ENCODE results near the gene C9.

The C9 gene

DNA sequence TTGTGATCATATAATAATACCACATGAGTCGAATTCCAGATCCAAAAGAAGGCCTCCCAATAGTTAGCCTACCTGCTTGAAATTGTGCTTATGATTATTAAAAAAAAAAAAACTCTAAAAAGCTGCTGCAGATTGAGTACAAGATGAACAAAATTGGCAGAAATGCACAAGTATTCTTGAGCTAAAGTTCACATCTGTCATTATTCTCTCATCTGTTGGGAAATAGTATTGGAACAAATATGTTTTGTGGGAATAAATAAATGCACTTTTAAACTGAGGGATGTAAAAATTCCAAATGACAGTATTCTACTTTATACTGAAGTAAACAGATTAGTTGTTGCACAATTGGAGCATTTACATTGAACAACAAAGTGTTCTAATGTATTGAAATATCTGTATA lies 44.7 kb upstream of the C9 start:
- TF ChIP-seq FOXP2 (optimal IDR thresholded peaks at IDR 0.05; ENCODE audit: borderline replicate concordance, extremely low read depth, extremely low read length, insufficient read depth), result no peak
- TF ChIP-seq, protein P1, sequence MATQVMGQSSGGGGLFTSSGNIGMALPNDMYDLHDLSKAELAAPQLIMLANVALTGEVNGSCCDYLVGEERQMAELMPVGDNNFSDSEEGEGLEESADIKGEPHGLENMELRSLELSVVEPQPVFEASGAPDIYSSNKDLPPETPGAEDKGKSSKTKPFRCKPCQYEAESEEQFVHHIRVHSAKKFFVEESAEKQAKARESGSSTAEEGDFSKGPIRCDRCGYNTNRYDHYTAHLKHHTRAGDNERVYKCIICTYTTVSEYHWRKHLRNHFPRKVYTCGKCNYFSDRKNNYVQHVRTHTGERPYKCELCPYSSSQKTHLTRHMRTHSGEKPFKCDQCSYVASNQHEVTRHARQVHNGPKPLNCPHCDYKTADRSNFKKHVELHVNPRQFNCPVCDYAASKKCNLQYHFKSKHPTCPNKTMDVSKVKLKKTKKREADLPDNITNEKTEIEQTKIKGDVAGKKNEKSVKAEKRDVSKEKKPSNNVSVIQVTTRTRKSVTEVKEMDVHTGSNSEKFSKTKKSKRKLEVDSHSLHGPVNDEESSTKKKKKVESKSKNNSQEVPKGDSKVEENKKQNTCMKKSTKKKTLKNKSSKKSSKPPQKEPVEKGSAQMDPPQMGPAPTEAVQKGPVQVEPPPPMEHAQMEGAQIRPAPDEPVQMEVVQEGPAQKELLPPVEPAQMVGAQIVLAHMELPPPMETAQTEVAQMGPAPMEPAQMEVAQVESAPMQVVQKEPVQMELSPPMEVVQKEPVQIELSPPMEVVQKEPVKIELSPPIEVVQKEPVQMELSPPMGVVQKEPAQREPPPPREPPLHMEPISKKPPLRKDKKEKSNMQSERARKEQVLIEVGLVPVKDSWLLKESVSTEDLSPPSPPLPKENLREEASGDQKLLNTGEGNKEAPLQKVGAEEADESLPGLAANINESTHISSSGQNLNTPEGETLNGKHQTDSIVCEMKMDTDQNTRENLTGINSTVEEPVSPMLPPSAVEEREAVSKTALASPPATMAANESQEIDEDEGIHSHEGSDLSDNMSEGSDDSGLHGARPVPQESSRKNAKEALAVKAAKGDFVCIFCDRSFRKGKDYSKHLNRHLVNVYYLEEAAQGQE (IDR thresholded peaks at IDR 0.05; ENCODE audit: insufficient read depth in 1 of 2, low read depth in 2 of 2, low read length in 2 of 2), result no peak
- no peak for TF ChIP-seq SIN3A (IDR thresholded peaks at IDR 0.05; ENCODE audit: borderline replicate concordance, insufficient read depth, low read length)
- TF ChIP-seq POLR2AphosphoS5 (IDR thresholded peaks at IDR 0.05; ENCODE audit: low read depth, low read length), result no peak
- TF ChIP-seq TAF1 (IDR thresholded peaks at IDR 0.05; ENCODE audit: borderline replicate concordance, insufficient read depth, low read length), result no peak

- TF ChIP-seq POLR2AphosphoS5 (IDR thresholded peaks at IDR 0.05; ENCODE audit: low read depth, low read length), result no peak
- TF ChIP-seq, protein P1 (IDR thresholded peaks at IDR 0.05; ENCODE audit: insufficient read depth in 1 of 2, low read depth in 2 of 2, low read length in 2 of 2), result no peak
- no peak for TF ChIP-seq TAF1 (IDR thresholded peaks at IDR 0.05; ENCODE audit: borderline replicate concordance, insufficient read depth, low read length)
- TF ChIP-seq FOXP2 (optimal IDR thresholded peaks at IDR 0.05; ENCODE audit: borderline replicate concordance, extremely low read depth, extremely low read length, insufficient read depth), result no peak
- TF ChIP-seq SIN3A (IDR thresholded peaks at IDR 0.05; ENCODE audit: borderline replicate concordance, insufficient read depth, low read length), result no peak
These were observed 41.0 kb upstream of the C9 start for GRCh38 chr5:39405083-39405843.

- TF ChIP-seq, protein P1 (IDR thresholded peaks at IDR 0.05; ENCODE audit: insufficient read depth in 1 of 2, low read depth in 2 of 2, low read length in 2 of 2), result no peak
- TF ChIP-seq SIN3A (IDR thresholded peaks at IDR 0.05; ENCODE audit: borderline replicate concordance, insufficient read depth, low read length) (no peak), TAF1 (IDR thresholded peaks at IDR 0.05; ENCODE audit: borderline replicate concordance, insufficient read depth, low read length) (no peak)
These were observed 36.7 kb upstream of the C9 start for GRCh38 chr5:39400713-39401578.

- no peak for TF ChIP-seq SIN3A (IDR thresholded peaks at IDR 0.05; ENCODE audit: borderline replicate concordance, insufficient read depth, low read length)
- TF ChIP-seq FOXP2 (optimal IDR thresholded peaks at IDR 0.05; ENCODE audit: borderline replicate concordance, extremely low read depth, extremely low read length, insufficient read depth), result no peak
- TF ChIP-seq POLR2AphosphoS5 (IDR thresholded peaks at IDR 0.05; ENCODE audit: low read depth, low read length), result no peak; the same call in 1 of the 2 replicates
- TF ChIP-seq TAF1 (IDR thresholded peaks at IDR 0.05; ENCODE audit: borderline replicate concordance, insufficient read depth, low read length), result no peak
- TF ChIP-seq, protein P1 (IDR thresholded peaks at IDR 0.05; ENCODE audit: insufficient read depth in 1 of 2, low read depth in 2 of 2, low read length in 2 of 2), result no peak
These were observed 35.1 kb upstream of the C9 start for GRCh38 chr5:39399135-39400036.

Data from PFSK-1 (cell line).